Measurements from ENCODE around the gene COL23A1.

The COL23A1 gene

DNA sequence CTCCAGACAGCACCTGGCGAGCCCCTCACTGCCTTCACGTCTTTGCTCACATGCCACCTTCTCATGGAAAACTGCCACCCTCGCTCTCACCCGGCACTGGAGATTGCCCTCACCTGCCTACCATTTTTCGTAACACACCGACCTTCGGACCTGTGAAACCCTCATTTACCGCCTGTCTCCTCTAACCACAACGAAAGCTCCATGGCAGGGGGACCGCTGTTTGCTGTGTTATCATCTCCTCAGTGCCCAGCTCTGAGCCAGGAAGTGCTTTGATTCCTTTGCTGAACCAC, 248.4 kb downstream of the COL23A1 start:
- DNase-seq (ENCODE audit: low read depth), result no peak
- no peak overlapping the region for H3K4me3 ChIP-seq (ENCODE audit: low read depth, low read length)

DNA sequence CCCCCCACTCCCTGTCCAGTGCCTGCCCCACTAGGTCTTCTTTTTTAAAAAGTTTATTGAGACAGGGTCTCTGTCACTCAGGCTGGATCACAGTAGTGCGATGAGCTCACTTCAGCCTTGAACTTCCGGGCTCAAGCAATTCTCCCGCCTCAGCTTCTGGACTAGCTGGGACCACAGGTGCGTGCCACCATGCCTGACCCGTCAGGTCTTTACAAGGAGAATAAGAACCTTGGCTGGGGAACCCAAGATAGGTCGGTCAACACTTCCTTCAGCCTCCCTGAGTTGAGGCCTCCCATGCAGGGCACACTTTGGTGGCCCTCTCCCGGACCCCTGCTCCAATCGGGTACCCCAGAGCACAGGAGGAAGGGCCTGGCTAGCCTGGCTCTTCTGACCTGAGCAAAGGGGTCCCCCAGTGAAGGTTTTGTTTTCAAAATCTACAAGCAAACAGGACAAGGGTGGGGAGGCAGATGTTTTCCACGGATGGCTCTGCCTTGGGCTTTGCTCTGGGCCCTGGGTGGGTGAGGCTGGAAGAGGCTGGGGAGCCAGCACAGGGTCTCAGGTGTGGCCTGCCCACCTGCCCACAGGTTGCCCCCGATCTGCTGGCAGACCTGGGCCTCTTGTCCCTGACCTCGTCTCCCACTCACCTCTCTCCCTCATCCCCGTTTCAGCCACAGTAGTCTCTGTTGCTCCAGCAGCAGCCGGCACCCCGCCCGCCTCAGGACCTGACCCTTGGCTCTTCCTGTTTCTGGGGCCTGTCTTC, 248.9 kb downstream of the COL23A1 start:
- DNase-seq (ENCODE audit: low read depth), result no peak
- H3K4me3 ChIP-seq (ENCODE audit: low read depth, low read length), result no peak overlapping the region

DNA sequence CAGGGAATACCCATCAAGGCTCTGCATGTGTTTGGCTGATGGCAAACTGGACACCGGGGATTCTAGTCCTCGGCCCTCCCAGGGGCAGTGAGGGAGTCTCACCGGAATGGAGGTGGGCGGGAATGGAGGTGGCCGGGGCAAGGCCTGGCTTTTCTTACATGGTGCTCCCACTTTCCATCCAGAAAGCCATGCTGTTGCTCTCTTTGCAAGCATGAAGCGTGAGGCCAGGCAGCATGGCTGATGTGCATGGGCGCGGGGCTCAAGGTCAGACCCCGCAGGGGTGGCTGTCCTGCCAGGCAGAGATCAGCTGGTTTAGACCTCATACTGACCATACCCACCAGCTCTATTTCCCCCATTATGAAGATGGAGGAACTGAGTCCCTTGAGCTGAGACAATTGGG, 249.6 kb downstream of the COL23A1 start:
- no peak for DNase-seq (ENCODE audit: low read depth)
- H3K4me3 ChIP-seq (ENCODE audit: low read depth, low read length), result no peak overlapping the region

DNA sequence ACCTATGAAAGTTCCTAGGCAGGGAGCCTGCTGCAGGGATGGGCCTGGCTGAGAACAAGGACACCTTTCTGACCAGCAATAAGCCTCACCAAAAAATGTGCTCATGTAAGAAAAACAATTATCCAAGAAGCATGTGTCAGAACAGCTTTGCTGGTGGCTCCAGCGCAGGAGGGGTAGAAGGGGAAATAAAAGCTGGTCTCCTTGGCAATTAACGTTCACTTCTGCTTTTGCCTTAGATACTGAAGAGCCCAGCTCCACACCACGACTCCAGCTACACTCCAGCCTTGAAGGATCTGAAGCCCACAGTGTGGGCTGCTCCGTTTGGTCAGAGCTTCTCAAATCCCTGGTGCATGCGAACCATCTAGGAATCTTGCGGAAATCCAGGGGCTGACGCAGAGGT, 250.0 kb downstream of the COL23A1 start:
- H3K4me3 ChIP-seq (ENCODE audit: low read depth, low read length), result no peak overlapping the region
- DNase-seq (ENCODE audit: low read depth), result no peak

DNA sequence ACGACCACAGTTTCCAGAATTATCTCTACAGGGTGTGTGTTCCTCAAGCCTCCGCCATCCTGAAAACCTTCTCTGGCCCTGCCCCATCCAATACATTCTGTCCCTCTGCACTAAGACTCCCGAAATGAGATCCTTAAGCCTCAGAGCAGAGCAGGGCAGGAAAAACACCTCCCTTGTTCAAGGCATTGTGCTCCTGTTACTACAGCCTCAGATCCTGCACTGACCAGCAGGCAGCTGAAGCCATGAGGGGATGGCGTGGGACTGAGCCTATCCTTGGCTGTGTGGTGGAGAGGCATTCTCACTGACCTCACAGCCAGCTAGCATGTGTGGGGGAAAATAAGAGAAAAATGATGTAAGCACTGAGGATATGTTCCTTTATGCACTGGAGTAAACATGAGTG, 250.9 kb downstream of the COL23A1 start:
- no peak for DNase-seq (ENCODE audit: low read depth)

DNA sequence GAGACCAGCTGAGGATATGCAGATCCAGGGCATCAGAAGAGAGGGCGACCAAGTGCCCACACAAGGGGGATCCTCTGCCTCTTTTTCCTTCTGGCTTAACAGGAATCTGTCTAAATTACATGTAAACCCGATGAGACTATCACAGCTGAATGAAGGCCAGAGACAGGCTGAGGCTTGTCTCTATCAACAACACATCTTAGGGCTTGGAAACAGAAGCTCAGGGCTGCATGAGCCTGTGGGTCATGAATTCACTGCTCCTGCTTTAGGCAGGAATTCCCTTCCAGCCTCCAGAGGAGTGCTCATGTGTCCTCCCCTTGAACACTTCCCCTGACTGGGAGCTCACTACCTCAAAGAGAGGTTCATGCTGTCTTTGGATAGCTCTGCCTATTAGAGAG, 251.4 kb downstream of the COL23A1 start:
- DNase-seq (ENCODE audit: low read depth), result no peak
- H3K4me3 ChIP-seq (ENCODE audit: low read depth, low read length), result no peak overlapping the region

More for the DNA sequence above, 250.9 kb downstream of the COL23A1 start:
- no peak overlapping the region for H3K4me3 ChIP-seq (ENCODE audit: low read depth, low read length)

DNA sequence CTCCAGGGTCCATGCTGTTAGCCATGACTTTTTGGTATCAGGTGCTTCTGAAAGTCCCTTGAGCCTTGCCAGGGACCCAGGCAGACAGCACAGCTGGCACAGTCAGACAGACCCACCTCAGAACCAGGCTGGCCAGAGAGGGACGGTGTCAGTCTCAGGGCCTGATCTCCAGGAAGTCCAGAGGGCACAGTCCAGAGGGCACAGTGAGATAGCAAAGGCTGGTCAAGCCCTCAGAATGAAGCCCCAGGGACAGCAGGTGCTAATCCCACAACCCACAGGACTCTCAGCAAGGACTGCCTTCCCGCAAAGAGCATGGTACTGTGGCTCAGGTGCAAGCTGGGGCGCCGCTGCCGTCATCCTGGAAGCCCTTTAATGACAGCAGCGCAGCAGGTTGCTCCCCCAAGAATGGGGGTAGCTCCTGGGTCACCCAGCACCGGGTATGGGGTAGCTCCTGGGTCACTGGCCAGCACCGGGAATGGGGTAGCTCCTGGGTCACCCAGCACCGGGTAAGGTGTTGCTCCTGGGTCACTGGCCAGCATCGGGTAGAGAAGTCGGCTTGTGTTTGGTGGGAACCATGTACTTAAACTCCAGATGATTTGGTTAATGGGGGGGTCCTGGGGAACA, 252.0 kb downstream of the COL23A1 start:
- no peak overlapping the region for H3K4me3 ChIP-seq (ENCODE audit: low read depth, low read length)
- no peak for DNase-seq (ENCODE audit: low read depth)

DNA sequence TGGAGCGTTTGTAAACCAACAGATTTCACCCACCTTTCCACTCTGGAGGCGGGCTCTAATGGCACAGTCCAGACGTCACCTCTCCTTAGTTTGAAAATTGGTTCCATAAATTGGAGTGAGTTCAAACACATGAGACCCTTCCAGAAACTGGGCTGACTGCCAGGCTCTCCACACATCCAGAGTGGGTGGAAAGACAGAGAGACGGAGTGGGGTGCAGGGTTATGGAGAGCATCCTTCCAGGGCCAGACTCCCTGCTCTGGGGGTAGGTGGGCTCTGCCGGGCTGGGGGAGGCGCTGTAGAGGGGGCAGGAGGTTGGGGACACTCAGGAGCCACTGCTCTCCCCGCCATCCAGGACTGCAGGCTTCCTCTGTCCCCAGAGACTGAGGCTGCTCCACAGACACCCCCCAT, 252.9 kb downstream of the COL23A1 start:
- DNase-seq (ENCODE audit: low read depth), result no peak
- H3K4me3 ChIP-seq (ENCODE audit: low read depth, low read length), result no peak overlapping the region

DNA sequence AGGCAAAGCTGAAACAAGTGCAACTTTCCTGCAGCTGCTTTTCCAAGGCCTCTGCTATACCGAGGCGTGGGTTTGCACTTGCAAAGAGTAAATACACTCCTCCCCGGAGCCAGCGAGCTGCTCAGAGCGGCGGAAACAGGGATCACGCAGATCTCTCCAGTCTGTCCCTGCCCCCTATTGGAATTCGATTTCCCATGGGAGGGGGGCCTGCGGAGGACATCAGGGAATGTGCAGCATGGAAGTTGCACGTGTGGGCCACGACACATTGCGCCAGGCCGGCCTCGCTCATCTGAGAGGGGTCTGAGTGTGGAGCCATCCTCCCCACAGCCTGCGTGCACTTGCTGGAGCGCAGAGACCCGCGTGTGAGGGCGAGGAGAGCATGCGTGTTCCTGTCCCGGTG, 253.3 kb downstream of the COL23A1 start:
- no peak for DNase-seq (ENCODE audit: low read depth)
- H3K4me3 ChIP-seq (ENCODE audit: low read depth, low read length), result no peak overlapping the region

DNA sequence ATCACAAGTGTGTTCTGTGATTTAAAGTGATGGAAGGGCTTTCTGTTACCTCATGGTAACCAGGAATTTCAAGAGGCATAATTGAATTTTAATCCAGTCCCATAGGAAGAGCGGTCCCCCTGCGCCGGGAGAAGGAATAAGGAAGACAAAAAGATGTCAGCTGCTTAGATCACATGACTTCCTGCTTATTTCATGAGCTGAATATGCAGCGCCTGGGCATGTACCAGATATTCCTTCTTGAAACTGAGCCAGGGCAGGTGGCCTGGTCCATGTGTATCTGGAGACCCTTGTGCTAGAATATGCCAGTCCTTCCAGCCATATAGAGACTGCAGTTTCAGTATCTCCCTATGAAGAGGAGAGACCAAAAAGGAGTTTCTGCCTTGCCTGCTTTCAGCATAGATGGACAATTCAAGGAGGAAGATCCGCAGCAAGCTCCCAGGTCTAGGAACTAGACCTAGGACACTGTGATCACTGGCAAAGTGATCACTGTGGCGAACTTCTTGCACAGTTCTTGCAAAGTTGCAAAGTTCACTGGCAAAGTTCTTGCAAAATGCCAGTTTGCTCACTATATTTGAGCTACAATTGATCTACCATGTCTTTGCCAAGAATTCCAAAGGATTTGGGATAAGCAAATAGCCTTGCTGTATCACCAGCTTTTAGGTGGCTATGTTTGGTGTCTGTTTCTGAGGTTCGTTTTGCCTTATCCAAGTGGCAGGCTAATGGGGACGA, 254.7 kb downstream of the COL23A1 start:
- no peak for DNase-seq (ENCODE audit: low read depth)
- no peak overlapping the region for H3K4me3 ChIP-seq (ENCODE audit: low read depth, low read length)

DNA sequence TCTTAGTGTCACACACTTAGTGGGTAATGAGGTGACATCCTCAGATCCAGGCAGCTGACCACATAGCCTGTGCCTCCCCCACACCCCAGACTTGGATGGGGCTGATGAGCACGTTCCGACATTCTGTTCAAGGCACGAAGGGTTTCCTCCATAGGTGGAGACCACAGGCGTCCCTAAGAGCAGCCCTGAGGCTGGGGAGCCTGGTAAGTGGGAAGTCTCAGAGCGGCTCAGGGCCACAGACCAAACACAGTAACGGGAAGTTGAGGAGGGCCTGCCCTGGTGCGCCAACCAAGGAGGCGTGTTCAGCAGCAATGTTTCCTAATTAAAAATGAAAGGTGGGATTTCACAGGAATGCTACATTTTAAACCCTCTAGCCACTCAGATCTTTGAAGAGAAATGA, 255.3 kb downstream of the COL23A1 start:
- no peak overlapping the region for H3K4me3 ChIP-seq (ENCODE audit: low read depth, low read length)
- no peak for DNase-seq (ENCODE audit: low read depth)

DNA sequence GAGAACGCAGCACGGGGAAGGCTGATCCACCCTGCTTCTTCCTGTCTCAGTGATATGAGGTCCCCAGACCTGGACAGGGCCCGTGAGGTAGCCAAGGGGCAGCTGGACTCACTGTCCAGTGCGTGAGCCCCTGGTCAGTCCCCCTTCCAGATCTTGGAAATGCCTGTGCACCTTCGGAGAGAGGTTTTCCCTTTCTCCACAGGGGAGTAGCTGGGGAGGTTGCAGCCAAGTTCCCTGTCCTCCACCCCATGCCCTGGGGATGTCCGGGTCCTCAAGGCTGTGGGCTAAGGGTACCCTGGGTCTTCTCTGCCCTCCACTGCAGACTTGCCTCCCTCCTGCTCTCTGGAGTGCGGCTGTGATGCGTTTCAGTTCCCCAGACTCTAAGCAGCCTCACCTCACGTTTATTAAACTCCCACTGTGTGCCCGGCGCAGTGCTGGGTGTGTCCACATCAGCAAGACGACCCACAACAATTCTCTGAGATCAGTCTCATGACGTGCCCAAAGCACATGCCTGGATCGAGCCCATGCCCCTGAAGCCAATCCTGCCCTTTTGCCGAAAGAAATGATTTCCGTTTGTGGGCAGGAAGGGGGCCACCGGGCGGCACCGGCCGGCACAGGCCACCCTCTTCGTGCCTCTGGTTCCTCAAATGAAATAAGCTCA, 256.2 kb downstream of the COL23A1 start:
- no peak for DNase-seq (ENCODE audit: low read depth)
- no peak overlapping the region for H3K4me3 ChIP-seq (ENCODE audit: low read depth, low read length)

DNA sequence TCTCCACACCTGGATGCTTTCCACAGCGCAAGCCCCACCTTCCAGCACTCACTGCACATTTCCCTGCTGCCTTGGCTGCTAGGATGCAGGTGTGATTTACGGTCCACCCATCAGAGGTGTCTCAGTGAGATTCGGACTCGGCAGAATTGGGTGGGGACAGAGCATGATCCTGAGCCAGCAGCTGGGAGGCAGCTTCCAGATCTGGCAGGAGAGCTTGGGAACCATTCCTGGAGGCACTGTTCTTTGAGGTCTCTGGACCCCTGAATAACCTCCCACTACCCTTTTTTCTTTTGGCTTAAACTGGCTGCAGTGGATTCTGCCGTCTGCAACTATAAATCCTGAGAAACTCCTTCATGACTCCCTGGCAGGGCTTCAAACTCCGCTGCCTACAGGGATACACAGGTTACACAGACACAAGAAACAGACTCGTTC, 258.0 kb downstream of the COL23A1 start:
- no peak overlapping the region for H3K4me3 ChIP-seq (ENCODE audit: low read depth, low read length)
- no peak for DNase-seq (ENCODE audit: low read depth)

DNA sequence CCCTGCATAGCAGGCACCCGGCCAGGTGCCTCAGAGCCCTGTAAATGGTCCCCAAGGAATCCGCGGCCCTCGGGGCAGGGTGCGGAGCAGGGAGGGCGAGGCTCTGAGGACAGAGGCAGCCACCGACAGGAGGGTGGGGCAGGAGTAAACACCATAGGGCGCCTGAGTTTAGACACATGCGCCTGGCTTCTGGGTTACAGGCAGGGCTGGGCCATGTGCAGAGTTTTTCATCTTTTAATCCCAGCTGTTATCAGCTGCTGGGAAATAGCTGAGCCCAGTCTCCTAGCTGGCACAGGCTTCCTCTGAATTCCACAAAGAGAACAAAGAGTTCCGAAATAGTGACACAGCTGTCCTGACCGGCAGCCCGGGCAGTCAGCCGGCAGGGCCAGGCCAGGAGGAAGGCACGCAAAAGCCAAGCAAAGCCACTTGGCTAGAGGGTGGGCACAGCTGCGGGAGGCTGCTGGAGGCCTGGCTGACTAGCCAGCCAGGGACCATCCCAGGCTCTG, 258.6 kb downstream of the COL23A1 start:
- no peak overlapping the region for H3K4me3 ChIP-seq (ENCODE audit: low read depth, low read length)
- no peak for DNase-seq (ENCODE audit: low read depth)

DNA sequence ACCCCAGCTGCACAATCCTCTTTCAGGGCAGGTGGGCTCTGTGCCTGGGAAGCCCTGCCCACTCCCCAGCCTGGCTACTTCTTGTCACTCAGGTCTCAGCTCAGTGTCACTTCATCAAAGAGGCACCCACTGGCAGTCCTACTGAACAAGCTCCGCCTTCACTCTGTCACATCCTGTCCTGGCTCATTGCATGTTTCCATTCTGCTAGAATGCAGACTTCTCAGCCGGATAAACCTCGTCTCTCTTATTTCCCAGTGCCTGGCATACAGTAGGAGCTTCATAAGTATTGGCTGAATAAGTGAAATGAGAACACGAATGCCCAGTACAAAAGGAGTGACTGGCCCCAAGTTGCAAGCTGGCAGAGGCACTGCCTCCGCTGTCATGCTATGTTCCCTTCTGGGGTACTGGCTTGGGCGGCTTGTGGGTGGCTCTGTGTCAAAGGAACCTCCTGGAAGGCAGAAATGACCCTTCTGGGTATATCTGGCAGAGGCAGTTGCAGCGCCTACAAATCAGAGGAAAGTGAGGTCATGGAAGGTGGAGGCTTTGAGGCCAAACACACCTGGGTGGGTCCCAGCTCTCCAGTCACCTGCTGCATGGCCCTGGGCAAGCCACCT, 259.3 kb downstream of the COL23A1 start:
- DNase-seq (ENCODE audit: low read depth), result no peak
- H3K4me3 ChIP-seq (ENCODE audit: low read depth, low read length), result no peak overlapping the region

DNA sequence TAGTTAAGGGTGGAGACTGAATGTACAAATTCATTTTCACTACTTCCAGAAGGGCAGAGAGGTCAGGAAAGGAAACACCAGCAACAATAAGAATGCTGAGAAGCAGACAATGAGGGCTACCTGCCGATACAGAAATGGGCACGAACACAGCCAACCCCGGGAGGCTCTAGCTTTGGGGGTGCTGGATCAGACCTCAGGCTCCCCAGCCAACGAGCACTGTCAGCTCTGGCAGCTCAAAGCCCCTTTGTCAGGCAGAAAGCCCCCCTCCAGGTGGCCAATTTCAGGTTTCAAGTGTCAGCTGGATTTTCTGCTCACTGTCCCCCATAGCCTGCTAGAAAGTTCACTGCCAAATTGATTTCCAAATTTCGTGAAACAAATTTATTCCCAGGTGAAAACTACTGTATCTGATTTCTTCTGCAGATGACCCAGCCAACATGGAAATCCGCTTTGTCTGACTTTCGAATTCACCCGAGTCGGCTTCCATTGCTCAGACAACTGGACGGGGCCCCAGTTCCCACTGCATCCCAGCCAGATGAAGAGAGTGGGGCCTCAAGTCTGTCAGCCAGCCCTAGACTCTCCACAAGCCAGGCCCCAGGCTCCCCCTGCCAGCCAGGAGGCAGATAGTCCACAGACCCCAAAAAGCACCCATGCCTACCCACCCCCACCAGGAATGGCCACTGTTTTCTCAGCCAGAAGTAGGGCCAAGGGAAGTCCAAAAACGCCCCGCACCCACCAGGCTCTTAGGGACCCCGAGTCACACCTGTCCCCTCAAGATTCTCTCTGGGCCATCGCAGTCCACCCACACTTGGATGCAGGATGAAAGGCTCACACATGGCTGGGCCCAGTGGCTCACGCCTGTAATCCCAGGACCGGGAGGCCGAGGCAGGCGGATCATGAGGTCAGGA, 261.1 kb downstream of the COL23A1 start:
- H3K4me3 ChIP-seq (ENCODE audit: low read depth, low read length), result no peak overlapping the region

DNA sequence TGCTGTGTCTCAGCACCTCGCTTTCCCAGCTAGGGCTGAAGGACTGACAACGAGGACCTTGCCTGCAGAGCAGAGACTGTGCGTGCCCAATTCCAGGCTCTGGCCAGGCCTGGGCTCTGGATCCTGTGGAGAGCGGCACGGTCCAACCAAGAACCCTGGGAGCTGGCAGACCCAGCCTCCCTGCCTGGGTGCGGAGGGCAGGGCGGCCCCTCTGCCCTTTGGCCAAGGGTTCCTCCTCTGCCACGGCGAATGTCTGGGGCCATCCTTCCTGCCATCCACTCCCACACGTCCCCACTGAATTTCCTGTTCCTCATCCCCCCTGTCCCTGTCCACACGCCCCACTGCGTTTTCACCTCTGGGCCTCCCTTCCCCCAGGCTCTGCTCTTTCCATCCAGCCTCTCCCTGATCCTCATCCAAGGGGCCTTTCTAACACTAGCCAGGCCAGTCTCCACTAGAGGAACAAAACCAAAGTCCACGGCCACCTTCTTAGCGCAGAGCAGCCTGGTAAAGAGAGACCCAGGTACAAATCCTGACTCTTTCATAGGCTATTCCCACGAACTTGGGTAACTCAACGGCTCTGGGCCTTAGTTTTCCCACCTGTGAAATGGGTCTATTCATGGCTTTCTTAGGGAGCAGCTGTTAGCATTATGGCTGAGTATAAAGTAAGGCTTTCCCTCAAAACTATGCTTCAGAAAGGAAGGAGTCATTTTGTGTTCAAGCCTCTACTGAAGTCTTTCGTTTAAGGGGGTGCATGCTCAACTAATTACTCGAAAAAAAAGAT, 262.1 kb downstream of the COL23A1 start:
- no peak overlapping the region for H3K4me3 ChIP-seq (ENCODE audit: low read depth, low read length)
- no peak for DNase-seq (ENCODE audit: low read depth)

More for the DNA sequence above, 261.1 kb downstream of the COL23A1 start:
- no peak for DNase-seq (ENCODE audit: low read depth)

DNA sequence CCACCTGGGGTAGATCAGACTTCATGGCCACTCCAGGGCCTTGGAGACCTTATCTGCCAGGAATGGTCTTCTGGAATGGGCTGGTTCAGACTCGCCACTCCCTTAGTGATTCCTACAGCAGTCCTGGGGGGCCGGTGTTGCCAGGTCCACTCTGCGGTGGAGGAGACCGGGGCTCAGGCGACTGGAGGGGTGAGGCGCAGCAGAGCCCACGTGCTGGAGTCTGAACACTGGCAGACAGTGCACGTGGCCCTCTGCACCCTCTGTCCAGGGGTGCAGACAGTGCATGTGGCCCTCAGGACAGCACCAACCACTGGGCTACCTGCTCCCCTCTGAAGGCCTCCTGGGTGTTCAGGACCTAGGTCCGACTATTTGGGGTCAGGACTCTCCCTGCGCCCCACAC, 262.7 kb downstream of the COL23A1 start:
- no peak overlapping the region for H3K4me3 ChIP-seq (ENCODE audit: low read depth, low read length)
- DNase-seq (ENCODE audit: low read depth), result no peak
